Mammary epithelial cell (primary cell): Measurements from ENCODE around the gene PLCH1.

Experiments
- CTCF ChIP-seq, 2 donors: IDR thresholded peaks in 1 of 2; conservative IDR thresholded peaks in 1 of 2; 2 replicates each; pipeline ENCODE4 v1.5.1; 2011 to 2012; ENCODE audit warnings: inconsistent platforms in 2 of 2, low read length in 2 of 2, mild to moderate bottlenecking in 2 of 2, control low read depth in 1 of 2, low read depth in 1 of 2; ENCODE audit not compliant: insufficient read depth in 1 of 2; ENCODE audit errors: extremely low read depth in 1 of 2
- EZH2 ChIP-seq: IDR thresholded peaks from 2 replicates; pipeline ENCODE4 v1.6.1; 2012; ENCODE audit warnings: low read length, inconsistent platforms, borderline replicate concordance

- TF ChIP-seq CTCF (conservative IDR thresholded peaks at IDR 0.05 in 1 of 2, IDR thresholded peaks at IDR 0.05 in 1 of 2; ENCODE audit: extremely low read depth in 1 of 2, insufficient read depth in 1 of 2, low read depth in 1 of 2, low read length in 2 of 2), result no peak
- no peak for TF ChIP-seq EZH2
These were observed 353.3 kb downstream of the PLCH1 start for GRCh38 chr3:155391551-155391958.
